K562 (cell line): ENCODE measurements around the gene KISS1R. TPM values are rescaled to one million over a fixed set of nuclear protein-coding genes. Genes with fewer than 3 reads are reported as not detected.

ENCODE experiments used
- ATAC-seq: fragments of 200-7000 bp; cut with Tn5 transposase; 3 replicates; pipeline ENCODE4 v1.9.1; 2020; ENCODE audit warnings: moderate library complexity
- BruUV-seq: library from RNA; stranded (reverse); fragments of 400-500 nt; replicated peaks from 2 replicates; lab custom pipeline; 2021; lab: Mats Ljungman, UMichigan
- CTCF ChIA-PET: fragments of 300-600 bp; formaldehyde crosslinking; extraction: SDS; loops from one replicate; lab custom pipeline; 2021; ENCODE audit warnings: low intra/inter-chr PET ratio; lab: Yijun Ruan, JAX
- POLR2A ChIA-PET: fragments of 300-600, 350-650 bp; sonication (Branson Sonifier 250); formaldehyde crosslinking; extraction: SDS; loops from one replicate; lab custom pipeline; 2021; ENCODE audit warnings: antibody characterized with exemption, inconsistent platforms; lab: Yijun Ruan, JAX
- DNase-seq, 4 experiments: peaks; one replicate each; pipeline versions ENCODE4 v3.0.0 to v3.0.0-alpha.2; 2011 to 2018; ENCODE audit warnings: low spot score in 3 of 4, mixed read lengths in 3 of 4; ENCODE audit errors: extremely low read depth in 1 of 4
- FAIRE-seq: peaks from 2 replicates; lab custom pipeline; 2011; peaks lifted over from hg19 to GRCh38; lab: Jason Lieb, UNC
- H2AFZ ChIP-seq: 2 replicates; pipeline ENCODE4 v1.6.0; 2011; ENCODE audit warnings: low read depth, low read length, control low read depth, inconsistent platforms
- H3K27ac ChIP-seq: fragments of 200-600 bp; 3 replicates; pipeline ENCODE4 v1.8.0; 2011; ENCODE audit warnings: low read depth, mild to moderate bottlenecking, control low read depth, inconsistent platforms, low read length, moderate library complexity, mixed read lengths; ENCODE audit errors: extremely low read depth
- H3K27me3 ChIP-seq, 2 experiments: fragments of 300-600 bp in 1 of 2; 2 replicates in 1 of 2; 3 replicates in 1 of 2; pipeline versions ENCODE4 v1.6.0 to v1.8.0; 2011; ENCODE audit warnings: inconsistent platforms in 2 of 2, low read length in 2 of 2, mild to moderate bottlenecking in 1 of 2, mixed read lengths in 1 of 2, moderate library complexity in 1 of 2; ENCODE audit not compliant: control insufficient read depth in 2 of 2, insufficient read depth in 2 of 2
- H3K36me3 ChIP-seq: fragments of 300-600 bp; 3 replicates; pipeline ENCODE4 v1.8.0; 2011; ENCODE audit warnings: mild to moderate bottlenecking, low read length, inconsistent platforms; ENCODE audit not compliant: control insufficient read depth, insufficient read depth
- H3K4me1 ChIP-seq, 2 experiments: fragments of 200-600 bp in 1 of 2; replicated peaks in 1 of 2; 2 replicates in 1 of 2; 3 replicates in 1 of 2; pipeline versions ENCODE4 v1.5.1 to v1.8.0; 2011; ENCODE audit warnings: inconsistent platforms in 2 of 2, low read length in 2 of 2, mild to moderate bottlenecking in 1 of 2, mixed read lengths in 1 of 2, moderate library complexity in 1 of 2; ENCODE audit not compliant: control insufficient read depth in 2 of 2, insufficient read depth in 2 of 2
- H3K4me2 ChIP-seq: 2 replicates; pipeline ENCODE4 v1.6.1; 2011; ENCODE audit warnings: low read length, control low read depth, inconsistent platforms, mixed read lengths; ENCODE audit not compliant: insufficient read depth
- H3K4me3 ChIP-seq: fragments of 200-600 bp; sonication (generic), shearing (Covaris generic); 2 replicates; pipeline ENCODE4 v1.5.1; 2016; ENCODE audit warnings: control low read depth, inconsistent platforms
- H3K79me2 ChIP-seq: fragments of 200-600 bp; 3 replicates; pipeline ENCODE4 v1.8.0; 2011; ENCODE audit warnings: low read length, inconsistent platforms; ENCODE audit not compliant: control insufficient read depth, insufficient read depth
- H3K9ac ChIP-seq, 2 experiments: 2 replicates each; pipeline versions ENCODE4 v1.6.0 to v1.6.1; 2011; ENCODE audit warnings: low read depth in 2 of 2, low read length in 2 of 2, control low read depth in 1 of 2, inconsistent platforms in 1 of 2, mild to moderate bottlenecking in 1 of 2, mixed read lengths in 1 of 2; ENCODE audit not compliant: insufficient read depth in 1 of 2
- H3K9me1 ChIP-seq: one replicate; pipeline ENCODE4 v1.6.0; 2011; ENCODE audit warnings: inconsistent platforms, mild to moderate bottlenecking, low read length, moderate library complexity; ENCODE audit not compliant: control insufficient read depth, insufficient read depth
- H3K9me3 ChIP-seq: replicated peaks from 2 replicates; pipeline ENCODE4 v1.5.1; 2011; ENCODE audit warnings: low read depth, low read length, inconsistent platforms; ENCODE audit not compliant: control insufficient read depth, insufficient read depth
- H4K20me1 ChIP-seq: replicated peaks from 2 replicates; pipeline ENCODE4 v1.6.1; 2011; ENCODE audit warnings: low read length, inconsistent platforms, mixed read lengths; ENCODE audit not compliant: control insufficient read depth, insufficient read depth
- BHLHE40 ChIP-seq: IDR thresholded peaks from 2 replicates; pipeline ENCODE4 v1.6.1; 2011; ENCODE audit warnings: low read length, improper control_type of control experiment
- FOXJ3 ChIP-seq: sonication (generic); formaldehyde crosslinking; IDR thresholded peaks from 2 replicates; pipeline ENCODE4 v1.4.0; 2020; ENCODE audit warnings: mild to moderate bottlenecking, missing genetic modification reagents
- GATA2 ChIP-seq: sonication (generic); formaldehyde crosslinking; IDR thresholded peaks from 2 replicates; pipeline ENCODE4 v1.4.0; 2020; ENCODE audit warnings: mild to moderate bottlenecking, missing genetic modification reagents
- HDAC1 ChIP-seq, 2 experiments: fragments of 450-650 bp; IDR thresholded peaks; 2 replicates each; pipeline ENCODE4 v1.6.1; 2016 to 2017; ENCODE audit warnings: inconsistent platforms in 1 of 2, mild to moderate bottlenecking in 1 of 2, moderate library complexity in 1 of 2
- MBD1 ChIP-seq: fragments of 250-450 bp; sonication (Bioruptor Pico); IDR thresholded peaks from 2 replicates; pipeline ENCODE4 v1.8.0; 2022; ENCODE audit warnings: inconsistent platforms
- NCOA6 ChIP-seq: fragments of 450-650 bp; IDR thresholded peaks from 2 replicates; pipeline ENCODE4 v1.6.1; 2017; ENCODE audit warnings: mild to moderate bottlenecking
- NR1H2 ChIP-seq: sonication (generic); formaldehyde crosslinking; IDR thresholded peaks from 2 replicates; pipeline ENCODE4 v1.4.0; 2020; ENCODE audit warnings: mild to moderate bottlenecking, missing genetic modification reagents
- RBM22 ChIP-seq: fragments of 200-400 bp; formaldehyde crosslinking; IDR thresholded peaks from 2 replicates; pipeline ENCODE4 v1.6.1; 2018; ENCODE audit warnings: low read length, low read depth; ENCODE audit not compliant: poor library complexity, severe bottlenecking
- RHOXF2B ChIP-seq: fragments of 250-450 bp; sonication (Bioruptor Pico); conservative IDR thresholded peaks from 2 replicates; pipeline ENCODE4 v1.5.1; 2021
- SNIP1 ChIP-seq: fragments of 450-650 bp; IDR thresholded peaks from 2 replicates; pipeline ENCODE4 v1.7.1; 2017; ENCODE audit warnings: low read depth, mild to moderate bottlenecking
- ZBTB1 ChIP-seq: sonication (generic); formaldehyde crosslinking; IDR thresholded peaks from 2 replicates; pipeline ENCODE4 v1.8.1; 2023; ENCODE audit warnings: missing genetic modification reagents, low read depth, mild to moderate bottlenecking, borderline replicate concordance
- ZBTB33 ChIP-seq: sonication (generic); formaldehyde crosslinking; IDR thresholded peaks from 2 replicates; pipeline ENCODE4 v1.8.1; 2023; ENCODE audit warnings: mild to moderate bottlenecking, missing genetic modification reagents
- ZBTB7A ChIP-seq: IDR thresholded peaks from 2 replicates; pipeline ENCODE4 v1.6.1; 2011; ENCODE audit warnings: low read depth, mild to moderate bottlenecking, low read length, moderate library complexity, borderline replicate concordance; ENCODE audit not compliant: control insufficient read depth
- ZKSCAN8 ChIP-seq: fragments of 200-800 bp; sonication (Bioruptor generic); IDR thresholded peaks from 2 replicates; pipeline ENCODE4 v1.6.1; 2016; ENCODE audit warnings: missing genetic modification characterization, missing compliant biosample characterization
- ZNF24 ChIP-seq: fragments of 450-650 bp; IDR thresholded peaks from 2 replicates; pipeline ENCODE4 v1.6.1; 2016
- ZNF408 ChIP-seq: fragments of 250-450 bp; sonication (Bioruptor Pico); IDR thresholded peaks from 2 replicates; pipeline ENCODE4 v1.4.0; 2020; ENCODE audit warnings: low read depth, mild to moderate bottlenecking, moderate library complexity
- ZNF431 ChIP-seq: sonication (generic); formaldehyde crosslinking; IDR thresholded peaks from 2 replicates; pipeline ENCODE4 v1.8.0; 2022; ENCODE audit warnings: mild to moderate bottlenecking, missing genetic modification reagents
- ZNF512 ChIP-seq: IDR thresholded peaks from 2 replicates; pipeline ENCODE4 v1.6.1; 2016; ENCODE audit warnings: missing genetic modification characterization, missing compliant biosample characterization
- WGBS: fragments of 100-300 bp; shearing (Covaris generic); methylation state at CpG from one replicate; pipeline ENCODE4 v1.1.6; 2016; ENCODE audit warnings: low coverage, mixed read lengths; ENCODE audit not compliant: insufficient coverage; ENCODE audit errors: missing lambda C conversion rate; 5-methylcytosine and 5-hydroxymethylcytosine counted together
- in situ Hi-C: fragments of 300-500 bp; cut with MboI; formaldehyde crosslinking; loops from 4 replicates; pipeline ENCODE4 v1.15.0; 2018; ENCODE audit warnings: inconsistent platforms, mixed read lengths
- intact Hi-C: fragments of 100-400 bp; cut with micrococcal nuclease; formaldehyde crosslinking; loops from 2 replicates; pipeline ENCODE4 v1.14.2; 2022
- polyA plus RNA-seq, 8 experiments: library from polyadenylated mRNA; depleted of rRNA in 4 of 8; stranded (reverse) in 5 of 8; unstranded in 3 of 8; fragments of >200 nt; fragmentation: Nextera tagmentation in 2 of 8; fragmentation: Illumina TruSeq in 1 of 8; extraction: Ambion mirVana in 2 of 8; extraction: Trizol in 1 of 8; gene quantifications; 2 replicates each; pipeline versions ENCODE4 v1.2.1 to v1.2.3, GENCODE V29; 2011 to 2014; ENCODE audit warnings: inconsistent platforms in 1 of 8, missing spikeins in 1 of 8
- total RNA-seq, 7 experiments: library from RNA; depleted of rRNA in 6 of 7; stranded (reverse); fragments of >200 nt in 6 of 7; fragmentation: Illumina TruSeq in 2 of 7; extraction: Trizol in 2 of 7; gene quantifications; 2 replicates each; pipeline versions ENCODE4 v1.2.1 to v1.2.3, GENCODE V29; 2011 to 2021; ENCODE audit warnings: low replicate concordance in 1 of 7

The KISS1R gene
- total and polyA plus RNA-seq, 9 of the 15 experiments (the other 6 are each of a cell fraction or from before 2014, with no cell fraction given) = 0.37 to 39.4 (median 2.0) TPM

- 93% methylated on average over 22 of the region's 34 CpGs for WGBS
- H3K79me2 ChIP-seq = peaks cover 4% of the 10 kb centered on the region; the same call in 2 of the 3 replicates
- no peak overlapping the region for H3K4me3 ChIP-seq
- no peak for DNase-seq
- H3K36me3 ChIP-seq = peaks cover 71% of the 10 kb centered on the region; the same call in 2 of the 3 replicates
- no TSS peak for BruUV-seq
- ChIA-PET POLR2A (no interaction called here), CTCF (no interaction called here)
- H3K9me1 ChIP-seq = no peaks in the 10 kb centered on the region
- ATAC-seq = no peak
- H3K9ac ChIP-seq = peak overlapping the region in 1 of 2 experiments; percentile 64; a peak in 2 of 4 replicates
- no peak overlapping the region for H3K4me2 ChIP-seq
- FAIRE-seq = no peak
- H3K4me1 ChIP-seq = peaks cover 21 to 76% of the 10 kb centered on the region in 2 experiments
- H3K9me3 ChIP-seq = no peaks in the 10 kb centered on the region
- in situ Hi-C loops (no loop called here), intact Hi-C loops (no loop called here)
- peak overlapping the region; percentile 40; the same call in 1 of the 3 replicates for H3K27ac ChIP-seq
- no peak overlapping the region for H2AFZ ChIP-seq
- no peaks in the 10 kb centered on the region; the same call in 1 of the 2 replicates for H4K20me1 ChIP-seq
- no peaks in the 10 kb centered on the region for H3K27me3 ChIP-seq
- TF ChIP-seq ZNF431 (CRISPR knock-in tag) = no peak
- TF ChIP-seq GATA2 (CRISPR knock-in tag) = no peak
- no peak for TF ChIP-seq RHOXF2B (CRISPR knock-in tag)
- peak; percentile 64 for TF ChIP-seq ZBTB33 (CRISPR knock-in tag)
- no peak for TF ChIP-seq BHLHE40
- TF ChIP-seq ZBTB1 = no peak
- no peak for TF ChIP-seq ZNF24
- TF ChIP-seq FOXJ3 (CRISPR knock-in tag) = no peak
- TF ChIP-seq NR1H2 (CRISPR knock-in tag) = no peak
- peak; percentile 87 for TF ChIP-seq RBM22
- no peak for TF ChIP-seq SNIP1
- no peak for TF ChIP-seq ZNF512 (tag)
- TF ChIP-seq ZBTB7A = no peak
- no peak for TF ChIP-seq NCOA6
- TF ChIP-seq MBD1 (CRISPR knock-in tag) = no peak
- no peak for TF ChIP-seq HDAC1 (IDR thresholded peaks at IDR 0.05)
- no peak for TF ChIP-seq ZNF408 (CRISPR knock-in tag)
- no peak for TF ChIP-seq ZKSCAN8
These were observed 48.5 kb upstream of the KISS1R start for GRCh38 chr19:868458-869244.
